Activated naive CD4-positive, alpha-beta T cell treated with anti-CD3 and anti-CD28 coated beads for 36 hours (primary cell): ENCODE data around the gene CCNG1. TPM values are rescaled to one million over a fixed set of nuclear protein-coding genes. Genes with fewer than 3 reads are reported as not detected.
"Not testable (repeated sequence)": the region's sequence is repeated elsewhere in the genome, so short reads cannot be mapped to it uniquely, and the experiment has no call there.

Experiments
- CTCF ChIA-PET: fragments of 350-600 bp; sonication (Branson Sonifier 250); formaldehyde crosslinking; loops from one replicate; lab custom pipeline; 2021; ENCODE audit warnings: antibody characterized with exemption; lab: Charles Lee
- DNase-seq: peaks from one replicate; pipeline ENCODE4 v3.0.0-alpha.2; 2020
- H3K27ac Mint-ChIP-seq: one replicate; pipeline ENCODE4 v1.8.0; 2021; ENCODE audit warnings: mild to moderate bottlenecking, mixed read lengths
- H3K27me3 Mint-ChIP-seq: one replicate; pipeline ENCODE4 v1.8.0; 2021; ENCODE audit warnings: low read depth, mixed read lengths
- H3K36me3 Mint-ChIP-seq: one replicate; pipeline ENCODE4 v1.8.0; 2021; ENCODE audit warnings: low read depth, mixed read lengths
- H3K4me1 Mint-ChIP-seq: one replicate; pipeline ENCODE4 v1.8.0; 2021; ENCODE audit warnings: low read depth, mixed read lengths
- H3K4me3 Mint-ChIP-seq: one replicate; pipeline ENCODE4 v1.8.0; 2021; ENCODE audit warnings: mild to moderate bottlenecking, moderate library complexity, mixed read lengths
- H3K9me3 Mint-ChIP-seq: one replicate; pipeline ENCODE4 v1.8.0; 2021; ENCODE audit warnings: mixed read lengths
- intact Hi-C: fragments of 100-400 bp; cut with micrococcal nuclease; formaldehyde crosslinking; loops from one replicate; pipeline ENCODE4 v1.15.1; 2023
- total RNA-seq, 2 experiments: library from RNA; stranded (reverse); gene quantifications; one replicate each; pipeline ENCODE4 v1.2.3, GENCODE V29; 2021

CCNG1 gene, protein sequence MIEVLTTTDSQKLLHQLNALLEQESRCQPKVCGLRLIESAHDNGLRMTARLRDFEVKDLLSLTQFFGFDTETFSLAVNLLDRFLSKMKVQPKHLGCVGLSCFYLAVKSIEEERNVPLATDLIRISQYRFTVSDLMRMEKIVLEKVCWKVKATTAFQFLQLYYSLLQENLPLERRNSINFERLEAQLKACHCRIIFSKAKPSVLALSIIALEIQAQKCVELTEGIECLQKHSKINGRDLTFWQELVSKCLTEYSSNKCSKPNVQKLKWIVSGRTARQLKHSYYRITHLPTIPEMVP
- 100 to 1,000 TPM; 213 to 227 TPM for total RNA-seq

DNA sequence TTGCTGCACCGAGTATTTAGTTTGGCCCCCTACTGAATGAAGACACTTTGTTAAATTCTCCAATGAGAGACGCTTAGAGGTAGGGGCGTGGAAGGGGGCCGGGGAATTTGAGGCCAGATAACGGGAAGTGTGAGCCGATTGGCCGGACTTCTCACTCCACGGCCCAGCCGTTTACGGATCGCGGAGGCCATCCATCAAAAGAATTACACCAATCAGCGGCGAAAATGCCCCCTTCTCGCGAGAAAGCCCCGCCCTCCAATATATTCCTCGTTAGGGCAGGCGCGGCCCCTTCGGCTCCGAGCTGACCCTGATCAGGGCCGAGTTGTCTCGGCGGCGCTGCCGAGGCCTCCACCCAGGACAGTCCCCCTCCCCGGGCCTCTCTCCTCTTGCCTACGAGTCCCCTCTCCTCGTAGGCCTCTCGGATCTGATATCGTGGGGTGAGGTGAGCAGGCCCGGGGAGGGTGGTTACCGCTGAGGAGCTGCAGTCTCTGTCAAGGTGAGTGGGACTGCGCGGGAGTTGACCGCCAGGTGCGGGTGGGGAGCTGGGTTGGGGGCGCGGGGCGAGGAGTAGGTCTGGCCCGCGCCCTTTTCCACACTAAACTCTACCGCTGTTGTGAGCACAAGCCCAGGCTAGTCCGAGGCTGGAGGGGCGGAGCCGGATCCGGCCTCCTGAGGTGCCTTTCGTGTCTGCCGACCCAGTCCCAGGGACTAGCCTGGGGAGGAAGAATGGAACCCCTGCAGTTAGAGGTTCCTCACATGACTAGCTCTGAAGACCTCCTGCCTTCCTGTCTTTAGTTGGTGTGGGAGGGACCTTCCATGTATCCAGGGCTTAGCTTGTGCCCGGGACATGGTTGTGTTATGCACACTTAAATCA lies at the start of gene CCNG1:
CCNG1 (plus strand) TSS at position 287 of the 874 bp plus-strand sequence. CDS start 1,662 bp downstream, outside the sequence.
- Mint-ChIP-seq H3K36me3 (peaks cover 32% of the 10 kb centered on the region), H3K27ac (peak within 1 kb of the TSS; percentile 90), H3K27me3 (no peaks in the 10 kb centered on the region), H3K4me1 (peaks cover 44% of the 10 kb centered on the region), H3K9me3 (no peaks in the 10 kb centered on the region), H3K4me3 (peak within 1 kb of the TSS; percentile 91)
- peak; percentile 95 for DNase-seq
- CTCF ChIA-PET: interaction anchor here (1.0 to 3.5 kb wide), 4 partner anchors 22 to 66 kb away, joined by 4 to 18 read pairs (median 5); partner anchors contain the start of genes HMMR and NUDCD2
- intact Hi-C loops: loop anchor here (1.0 to 2.0 kb wide), 4 partner anchors 13 to 129 kb away; partner anchors contain the start of genes HMMR and NUDCD2

DNA sequence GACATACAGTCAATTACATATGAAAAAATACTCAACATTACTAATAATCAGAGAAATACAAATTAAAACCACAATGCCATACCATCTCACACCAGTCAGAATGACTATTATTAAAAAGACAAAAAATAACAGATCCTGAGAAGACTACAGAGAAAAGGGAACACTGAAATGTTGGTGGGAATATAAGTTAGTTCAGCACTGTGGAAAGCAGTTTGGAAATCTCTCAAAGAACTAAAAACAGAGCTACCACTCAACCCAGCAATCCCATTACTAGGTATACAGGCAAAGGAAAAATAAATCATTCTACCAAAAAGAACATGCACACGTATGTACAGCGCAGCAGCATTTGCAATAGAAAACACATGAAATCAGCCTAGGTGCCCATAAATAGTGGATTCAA lies 41.6 kb upstream of the CCNG1 start:
- DNase-seq: no peak
- Mint-ChIP-seq H3K27me3 (peaks cover 22% of the 10 kb centered on the region), H3K9me3 (peaks cover 3% of the 10 kb centered on the region), H3K27ac (no peak overlapping the region), H3K4me3 (no peak overlapping the region), H3K4me1 (no peaks in the 10 kb centered on the region), H3K36me3 (no peaks in the 10 kb centered on the region)
- CTCF ChIA-PET: interaction anchor here (0.8 to 1.5 kb wide), 2 partner anchors 13 kb away, joined by 3 to 5 read pairs; no protein-coding TSS in a partner anchor
- intact Hi-C loops: no loop called here

DNA sequence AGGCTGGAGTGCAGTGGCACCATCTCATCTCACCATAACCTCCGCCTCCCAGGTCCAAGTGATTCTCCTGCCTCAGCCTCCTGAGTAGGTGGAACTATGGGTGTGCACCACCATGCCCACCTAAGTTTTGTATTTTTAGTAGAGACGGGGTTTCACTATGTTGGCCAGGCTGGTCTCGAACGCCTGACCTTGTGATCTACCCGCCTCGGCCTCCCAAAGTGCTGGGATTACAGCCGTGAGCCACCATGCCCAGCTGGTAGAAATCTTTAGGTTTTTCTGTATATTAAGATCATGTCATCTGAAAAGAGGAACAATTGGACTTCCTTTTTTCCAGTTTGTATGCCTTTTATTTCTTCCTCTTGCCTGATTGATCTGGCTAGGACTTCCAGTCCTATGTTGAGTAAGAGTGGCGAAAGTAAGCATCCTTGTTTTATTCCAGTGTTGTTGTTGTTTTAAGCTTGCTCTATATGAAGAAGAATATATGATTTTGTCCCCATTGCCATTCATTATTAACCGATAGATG lies 40.5 kb upstream of the CCNG1 start:
- H3K4me3 Mint-ChIP-seq, H3K36me3 Mint-ChIP-seq, H3K4me1 Mint-ChIP-seq, H3K27ac Mint-ChIP-seq, intact Hi-C loops, H3K9me3 Mint-ChIP-seq, DNase-seq: not testable (repeated sequence)
- CTCF ChIA-PET: interaction anchor here (0.6 to 1.5 kb wide), 2 partner anchors 12 to 335 kb away, joined by 5 read pairs; no protein-coding TSS in a partner anchor
- H3K27me3 Mint-ChIP-seq: peaks cover 12% of the 10 kb centered on the region

DNA sequence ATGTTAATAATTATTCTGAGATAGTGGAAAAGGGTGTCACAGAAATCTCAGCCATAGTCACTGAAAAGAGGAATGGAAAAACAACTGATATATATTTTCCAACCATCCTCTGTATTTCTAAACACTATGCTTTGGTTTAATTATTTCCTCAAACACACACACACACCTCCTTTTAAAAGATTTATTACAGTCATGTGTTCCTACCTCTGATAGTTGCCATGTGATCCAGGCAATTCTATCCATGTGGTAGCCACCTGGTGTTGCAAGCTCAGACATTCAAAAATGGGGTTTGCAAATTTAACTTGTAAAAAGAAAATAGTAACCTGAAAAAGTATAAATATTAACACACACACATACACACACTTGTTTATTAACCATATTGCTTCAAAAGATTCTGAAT lies 40.0 kb upstream of the CCNG1 start:
- H3K27me3 Mint-ChIP-seq: peaks cover 12% of the 10 kb centered on the region

DNA sequence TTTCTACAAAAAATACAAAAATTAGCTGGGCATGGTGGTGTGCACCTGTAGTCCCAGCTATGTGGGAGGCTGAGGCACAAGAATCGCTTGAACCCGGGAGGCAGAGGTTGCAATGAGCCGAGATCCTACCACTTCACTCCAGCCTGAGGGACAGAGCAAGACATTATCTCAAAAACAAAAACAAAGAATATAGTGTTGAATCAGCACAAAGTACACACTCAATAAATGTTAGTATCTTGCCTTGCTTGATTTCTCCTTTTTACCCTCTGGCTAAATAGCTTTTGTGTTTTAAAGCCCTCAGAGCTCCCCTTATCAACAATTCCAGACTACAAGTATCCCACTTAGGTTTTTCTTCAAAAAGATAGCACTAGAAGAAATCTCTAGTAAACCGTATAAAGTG lies 37.5 kb upstream of the CCNG1 start:
- no peak overlapping the region for H3K27ac Mint-ChIP-seq
- no peaks in the 10 kb centered on the region for H3K4me1 Mint-ChIP-seq
- intact Hi-C loops: no loop called here
- CTCF ChIA-PET: interaction anchor here (0.7 to 1.1 kb wide), 2 partner anchors 8 to 14 kb away, joined by 3 to 5 read pairs; no protein-coding TSS in a partner anchor
- H3K36me3 Mint-ChIP-seq: no peaks in the 10 kb centered on the region
- peaks cover 4% of the 10 kb centered on the region for H3K27me3 Mint-ChIP-seq
- H3K4me3 Mint-ChIP-seq: no peak overlapping the region
- no peak for DNase-seq
- no peaks in the 10 kb centered on the region for H3K9me3 Mint-ChIP-seq

More for the DNA sequence above, 40.0 kb upstream of the CCNG1 start:
- DNase-seq: no peak
- H3K36me3 Mint-ChIP-seq: no peaks in the 10 kb centered on the region
- H3K27ac Mint-ChIP-seq: no peak overlapping the region
- intact Hi-C loops: no loop called here
- CTCF ChIA-PET: interaction anchor here (0.6 to 1.9 kb wide), 2 partner anchors 11 to 335 kb away, joined by 5 to 10 read pairs; no protein-coding TSS in a partner anchor
- H3K4me1 Mint-ChIP-seq: no peaks in the 10 kb centered on the region
- no peak overlapping the region for H3K4me3 Mint-ChIP-seq
- peaks cover 3% of the 10 kb centered on the region for H3K9me3 Mint-ChIP-seq

DNA sequence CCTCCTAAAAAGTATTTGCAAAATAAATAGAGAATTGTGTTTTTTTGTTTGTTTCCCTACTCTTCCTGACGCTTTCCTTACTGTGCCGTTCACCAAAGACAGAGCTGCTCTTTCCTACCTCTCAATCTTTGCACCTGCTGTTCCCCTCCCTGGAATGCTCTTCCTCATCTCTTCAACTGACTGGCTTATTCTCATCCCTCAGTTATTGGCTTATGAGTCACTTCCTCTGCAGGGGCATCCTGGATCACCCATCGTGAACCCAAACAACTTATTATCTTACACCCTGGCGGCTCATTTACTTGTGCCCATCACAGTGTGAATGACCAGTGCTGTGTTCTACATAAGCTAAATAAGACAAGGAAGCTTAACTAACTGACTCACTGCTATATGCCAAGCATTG lies 36.1 kb upstream of the CCNG1 start:
- Mint-ChIP-seq H3K27ac (no peak overlapping the region), H3K4me1 (no peaks in the 10 kb centered on the region), H3K9me3 (no peaks in the 10 kb centered on the region), H3K27me3 (peaks cover 2% of the 10 kb centered on the region), H3K36me3 (no peaks in the 10 kb centered on the region), H3K4me3 (no peak overlapping the region)
- intact Hi-C loops: no loop called here
- CTCF ChIA-PET: no interaction called here
- DNase-seq: no peak

GRCh38 chr5:163402007-163402406 lies 35.4 kb upstream of the CCNG1 start:
- intact Hi-C loops: no loop called here

DNA sequence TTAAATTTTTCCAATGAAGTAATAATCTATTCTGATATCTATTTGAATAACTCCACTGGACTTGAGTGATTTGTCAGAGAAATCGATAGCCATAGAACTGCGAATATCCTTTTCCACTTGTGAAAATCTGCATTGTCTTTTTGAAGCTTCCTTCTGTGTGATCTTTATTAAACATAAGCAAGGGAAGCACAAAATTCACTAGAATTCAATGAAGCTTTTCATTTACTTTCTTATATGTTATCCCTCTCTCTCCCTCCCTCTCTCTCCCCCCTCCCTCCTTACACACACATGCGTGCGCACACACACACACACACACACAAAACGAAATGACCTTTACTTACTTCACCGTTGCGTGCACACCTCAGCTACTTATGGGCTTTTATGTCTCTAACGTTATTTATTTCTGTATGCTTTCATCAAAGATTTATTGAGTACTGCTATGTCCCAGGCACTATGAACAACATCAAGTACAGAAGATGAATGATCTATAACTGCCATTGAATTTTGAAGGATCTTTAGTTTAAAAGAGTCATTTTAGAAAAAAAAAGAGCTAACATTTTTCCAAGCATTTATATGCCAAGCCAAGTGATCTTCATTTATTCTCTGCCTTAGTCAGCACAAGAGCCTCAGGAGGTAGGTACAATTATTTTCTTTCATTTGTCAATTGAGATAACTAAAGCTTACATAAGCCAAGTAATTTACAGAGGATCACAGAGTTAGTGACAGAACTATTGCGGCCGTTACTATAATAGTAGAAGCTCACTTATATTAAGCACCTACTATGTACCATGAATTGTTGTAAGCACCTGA lies 32.8 kb upstream of the CCNG1 start:
- intact Hi-C loops: loop anchor here (5.0 kb wide), 1 partner anchor 1552 kb away; no protein-coding TSS in a partner anchor
- Mint-ChIP-seq H3K36me3 (no peaks in the 10 kb centered on the region), H3K27me3 (peaks cover 2% of the 10 kb centered on the region), H3K27ac (no peak overlapping the region), H3K4me1 (no peaks in the 10 kb centered on the region), H3K9me3 (no peaks in the 10 kb centered on the region), H3K4me3 (no peak overlapping the region)
- CTCF ChIA-PET: interaction anchor here (0.5 to 0.7 kb wide), 2 partner anchors 31 to 619 kb away, joined by 3 to 7 read pairs; no protein-coding TSS in a partner anchor
- no peak for DNase-seq

More at GRCh38 chr5:163402007-163402406, 35.4 kb upstream of the CCNG1 start:
- peaks cover 2% of the 10 kb centered on the region for H3K27me3 Mint-ChIP-seq
- H3K36me3 Mint-ChIP-seq: no peaks in the 10 kb centered on the region
- H3K9me3 Mint-ChIP-seq: no peaks in the 10 kb centered on the region
- no peak overlapping the region for H3K27ac Mint-ChIP-seq
- no peak for DNase-seq
- no peaks in the 10 kb centered on the region for H3K4me1 Mint-ChIP-seq
- no peak overlapping the region for H3K4me3 Mint-ChIP-seq
- CTCF ChIA-PET: no interaction called here

GRCh38 chr5:163407034-163407655 lies 30.2 kb upstream of the CCNG1 start:
- CTCF ChIA-PET: interaction anchor here (1.5 kb wide), 1 partner anchor 15 kb away, joined by 4 read pairs; no protein-coding TSS in a partner anchor
- Mint-ChIP-seq H3K27me3 (peaks cover 2% of the 10 kb centered on the region), H3K4me3 (no peak overlapping the region), H3K9me3 (no peaks in the 10 kb centered on the region), H3K36me3 (no peaks in the 10 kb centered on the region), H3K27ac (no peak overlapping the region), H3K4me1 (no peaks in the 10 kb centered on the region)
- intact Hi-C loops: loop anchor here (5.0 kb wide), 1 partner anchor 1555 kb away; no protein-coding TSS in a partner anchor
- DNase-seq: no peak

DNA sequence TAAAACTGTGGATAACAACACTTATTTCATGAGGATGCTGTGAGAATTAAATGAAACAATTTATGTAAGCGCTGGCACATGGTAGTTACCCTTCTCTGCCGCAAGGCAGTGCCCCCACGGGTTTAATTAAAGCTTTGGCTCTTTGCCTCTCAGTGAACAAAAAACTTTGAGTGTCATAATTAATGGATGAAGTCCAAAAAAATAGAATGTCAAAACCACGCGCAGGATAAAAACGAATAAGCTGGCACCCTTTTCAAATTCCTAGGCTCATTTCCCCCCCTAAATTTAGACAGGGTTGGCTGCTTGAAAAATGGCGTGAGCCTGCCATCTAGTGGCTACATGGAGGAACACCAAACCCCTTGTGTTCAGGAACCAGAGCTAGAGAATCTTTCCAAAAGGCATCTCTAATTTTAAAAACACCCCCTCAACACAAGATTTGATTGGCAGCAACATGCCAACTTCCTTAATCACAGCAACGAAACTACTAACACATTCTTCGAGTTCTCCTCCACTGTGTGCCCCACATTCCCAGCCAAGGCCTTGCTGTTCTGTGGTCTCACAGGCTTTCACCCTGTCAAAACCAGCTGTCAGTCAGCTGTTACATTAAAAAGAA lies 29.0 kb upstream of the CCNG1 start:
- DNase-seq: peak; percentile 65
- H3K27me3 Mint-ChIP-seq: peaks cover 2% of the 10 kb centered on the region
- H3K4me1 Mint-ChIP-seq: no peaks in the 10 kb centered on the region
- CTCF ChIA-PET: interaction anchor here (0.7 to 1.8 kb wide), 26 partner anchors 8 to 911 kb away, joined by 3 to 16 read pairs (median 4); partner anchors contain the start of gene CCNG1
- H3K4me3 Mint-ChIP-seq: no peak overlapping the region
- intact Hi-C loops: loop anchor here (2.0 to 5.0 kb wide), 4 partner anchors 62 to 1864 kb away; no protein-coding TSS in a partner anchor
- H3K9me3 Mint-ChIP-seq: no peaks in the 10 kb centered on the region
- no peaks in the 10 kb centered on the region for H3K36me3 Mint-ChIP-seq
- no peak overlapping the region for H3K27ac Mint-ChIP-seq
